Measurements from ENCODE around the gene GPR34. TPM values are rescaled to one million over a fixed set of nuclear protein-coding genes. Genes with fewer than 3 reads are reported as not detected.

Gene GPR34
- total RNA-seq, 1 donor from 2014 or later: 28.0 TPM

- TF ChIP-seq CTCF (IDR thresholded peaks at IDR 0.05): no peak
- Histone ChIP-seq H3K4me3 (no peak overlapping the region), H3K36me3 (no peaks in the 10 kb centered on the region), H3K27ac (no peak overlapping the region), H3K9me3 (no peaks in the 10 kb centered on the region), H3K27me3 (no peaks in the 10 kb centered on the region), H3K4me1 (peaks cover 6% of the 10 kb centered on the region)
- intact Hi-C loops (cut with DNase I): no loop called here
- DNase-seq (no peak), ATAC-seq (peak; percentile 60)
Observed at GRCh38 chrX:41720125-41720779, 31.5 kb downstream of the GPR34 start.

DNA sequence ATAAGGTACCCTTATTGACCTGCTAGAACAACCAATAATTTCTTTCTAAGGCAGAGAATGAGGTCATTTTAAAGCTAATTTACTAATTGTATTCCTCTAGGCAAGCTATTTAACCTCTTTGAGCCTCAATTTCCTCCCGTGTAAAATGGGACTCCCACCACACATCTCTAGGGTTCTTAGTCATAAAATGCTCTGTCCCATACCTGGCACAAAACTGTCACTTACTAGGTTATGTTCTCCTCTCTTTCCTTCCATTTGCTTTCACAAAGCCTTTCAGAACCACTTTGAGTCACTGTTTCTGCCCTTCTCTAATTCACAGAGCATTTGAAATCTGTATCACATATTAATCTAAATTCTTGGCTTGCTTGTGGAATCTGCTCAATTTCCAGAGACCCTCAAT, 32.8 kb downstream of the GPR34 start:
- H3K27ac ChIP-seq: no peak overlapping the region
- H3K36me3 ChIP-seq: no peaks in the 10 kb centered on the region
- no peak for ATAC-seq
- H3K4me1 ChIP-seq: peaks cover 6% of the 10 kb centered on the region
- DNase-seq: no peak
- H3K9me3 ChIP-seq: no peaks in the 10 kb centered on the region
- no peaks in the 10 kb centered on the region for H3K27me3 ChIP-seq
- no peak for TF ChIP-seq CTCF (IDR thresholded peaks at IDR 0.05)
- intact Hi-C loops (cut with DNase I): no loop called here
- no peak overlapping the region for H3K4me3 ChIP-seq

GRCh38 chrX:41722214-41722613, 33.4 kb downstream of the GPR34 start:
- no peak overlapping the region for H3K4me3 ChIP-seq
- intact Hi-C loops (cut with DNase I): no loop called here
- peaks cover 6% of the 10 kb centered on the region for H3K4me1 ChIP-seq
- ATAC-seq (no peak), DNase-seq (no peak)
- no peaks in the 10 kb centered on the region for H3K27me3 ChIP-seq
- no peaks in the 10 kb centered on the region for H3K9me3 ChIP-seq
- TF ChIP-seq CTCF (IDR thresholded peaks at IDR 0.05): no peak
- no peak overlapping the region for H3K27ac ChIP-seq
- no peaks in the 10 kb centered on the region for H3K36me3 ChIP-seq

DNA sequence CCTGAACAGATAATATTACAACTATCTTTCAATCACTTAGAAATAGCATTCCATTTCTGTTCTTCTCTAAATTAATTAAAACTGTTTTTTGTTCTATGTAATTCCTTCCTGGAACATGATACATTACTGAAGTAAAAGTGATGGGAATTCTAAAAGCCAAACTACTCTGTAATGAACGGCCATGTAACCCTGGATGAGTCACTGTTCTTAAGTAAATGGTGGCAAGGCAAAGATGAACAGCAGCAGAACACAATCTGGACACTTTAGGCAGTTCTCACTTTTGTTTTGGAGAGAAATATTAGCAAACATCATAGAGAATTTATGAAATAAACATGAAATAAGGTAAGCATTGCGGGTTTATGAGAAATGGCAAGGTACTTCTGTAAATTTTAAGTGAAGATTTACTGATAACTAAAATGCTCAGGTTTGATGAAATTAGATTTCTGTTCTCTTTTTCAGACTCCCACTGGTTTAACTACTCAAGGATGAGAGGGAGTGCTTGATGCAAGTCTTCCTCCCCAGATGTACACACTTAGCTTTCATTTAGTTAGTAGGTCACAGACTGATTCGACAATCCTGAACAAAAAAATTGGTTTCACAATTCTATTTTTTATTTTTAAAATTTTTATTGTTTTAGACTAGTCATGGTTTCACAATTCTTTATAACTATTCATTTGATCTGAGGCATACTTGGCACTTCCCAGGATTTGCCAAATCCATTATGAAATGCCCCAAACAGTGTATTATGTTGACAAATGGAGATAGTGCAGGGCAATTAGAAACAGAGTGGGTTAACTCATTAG, 34.2 kb downstream of the GPR34 start:
- intact Hi-C loops (cut with DNase I): no loop called here
- peaks cover 6% of the 10 kb centered on the region for H3K4me1 ChIP-seq
- H3K27ac ChIP-seq: no peak overlapping the region
- H3K36me3 ChIP-seq: no peaks in the 10 kb centered on the region
- DNase-seq (no peak), ATAC-seq (peak; percentile 24)
- H3K4me3 ChIP-seq: no peak overlapping the region
- no peaks in the 10 kb centered on the region for H3K9me3 ChIP-seq
- TF ChIP-seq CTCF (IDR thresholded peaks at IDR 0.05): no peak
- no peaks in the 10 kb centered on the region for H3K27me3 ChIP-seq

GRCh38 chrX:41723826-41724225, 35.1 kb downstream of the GPR34 start, which contains the start of gene GPR82:
Gene GPR82 (plus strand): TSS chrX:41724181. CDS start chrX:41727027, 2,846 bp downstream.
- no peak for TF ChIP-seq CTCF (IDR thresholded peaks at IDR 0.05)
- H3K9me3 ChIP-seq: no peaks in the 10 kb centered on the region
- no peaks in the 10 kb centered on the region for H3K36me3 ChIP-seq
- peak within 1 kb of the TSS; percentile 10 for H3K4me3 ChIP-seq
- H3K27me3 ChIP-seq: no peaks in the 10 kb centered on the region
- no peak within 1 kb of the TSS for H3K27ac ChIP-seq
- DNase-seq (no peak), ATAC-seq (peak; percentile 46)
- intact Hi-C loops (cut with DNase I): no loop called here
- peaks cover 6% of the 10 kb centered on the region for H3K4me1 ChIP-seq

Data from upper lobe of right lung (tissue), 1 donor.